PC-3 (cell line): ENCODE data around the gene CLEC2L.

Source experiments
- EZH2 ChIP-seq: fragments of 300-600 bp; sonication (generic); IDR thresholded peaks from one replicate; pipeline ENCODE4 v1.6.1; 2017; ENCODE audit warnings: antibody characterized with exemption, mild to moderate bottlenecking, low read length; ENCODE audit not compliant: unreplicated experiment
- EZH2phosphoT487 ChIP-seq: fragments of 300-600 bp; sonication (generic); IDR thresholded peaks from 2 replicates; pipeline ENCODE4 v1.6.1; 2018; ENCODE audit warnings: mild to moderate bottlenecking, antibody characterized with exemption, low read length, borderline replicate concordance
- TF ChIP-seq, protein P1 (sequence below): fragments of 300-600 bp; sonication (generic); conservative IDR thresholded peaks from 2 replicates; pipeline ENCODE4 v1.5.1; 2017; ENCODE audit warnings: antibody characterized with exemption, low read depth, mild to moderate bottlenecking, low read length

DNA sequence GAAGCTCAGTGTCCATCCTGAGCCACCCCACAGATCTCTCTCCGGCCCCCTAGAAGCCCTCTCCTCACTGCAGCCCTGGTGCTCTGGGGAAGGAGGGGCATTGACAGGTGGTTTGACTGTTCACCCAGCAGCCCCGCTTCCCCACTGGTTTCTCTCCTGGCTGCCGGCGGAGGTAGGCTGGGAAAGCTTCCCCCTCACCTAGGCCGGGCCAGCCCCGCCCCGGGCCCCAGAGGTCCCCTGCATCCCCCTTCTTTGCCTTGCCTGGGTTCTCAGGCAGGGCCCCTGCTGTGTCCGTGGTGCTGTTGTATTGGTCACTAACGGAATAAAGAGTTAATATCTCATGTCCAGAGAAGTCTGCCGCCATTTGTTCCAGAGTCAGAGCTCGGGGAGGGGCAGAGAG lies 21.2 kb downstream of the CLEC2L start:
- TF ChIP-seq EZH2 (no peak), EZH2phosphoT487 (no peak)
- TF ChIP-seq, protein P1, sequence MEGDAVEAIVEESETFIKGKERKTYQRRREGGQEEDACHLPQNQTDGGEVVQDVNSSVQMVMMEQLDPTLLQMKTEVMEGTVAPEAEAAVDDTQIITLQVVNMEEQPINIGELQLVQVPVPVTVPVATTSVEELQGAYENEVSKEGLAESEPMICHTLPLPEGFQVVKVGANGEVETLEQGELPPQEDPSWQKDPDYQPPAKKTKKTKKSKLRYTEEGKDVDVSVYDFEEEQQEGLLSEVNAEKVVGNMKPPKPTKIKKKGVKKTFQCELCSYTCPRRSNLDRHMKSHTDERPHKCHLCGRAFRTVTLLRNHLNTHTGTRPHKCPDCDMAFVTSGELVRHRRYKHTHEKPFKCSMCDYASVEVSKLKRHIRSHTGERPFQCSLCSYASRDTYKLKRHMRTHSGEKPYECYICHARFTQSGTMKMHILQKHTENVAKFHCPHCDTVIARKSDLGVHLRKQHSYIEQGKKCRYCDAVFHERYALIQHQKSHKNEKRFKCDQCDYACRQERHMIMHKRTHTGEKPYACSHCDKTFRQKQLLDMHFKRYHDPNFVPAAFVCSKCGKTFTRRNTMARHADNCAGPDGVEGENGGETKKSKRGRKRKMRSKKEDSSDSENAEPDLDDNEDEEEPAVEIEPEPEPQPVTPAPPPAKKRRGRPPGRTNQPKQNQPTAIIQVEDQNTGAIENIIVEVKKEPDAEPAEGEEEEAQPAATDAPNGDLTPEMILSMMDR = no peak
